Measurements from ENCODE around the gene FAM135A.
"Not testable (repeated sequence)": the region's sequence is repeated elsewhere in the genome, so short reads cannot be mapped to it uniquely, and the experiment has no call there.

The FAM135A gene

GRCh38 chr6:70413992-70414494 lies 735 bp downstream of the FAM135A start:
- Histone ChIP-seq H3K36me3 (ENCODE audit: insufficient read depth, low read length) (peaks cover 5% of the 10 kb centered on the region; the same call in 1 of the 2 replicates), H3K9ac (ENCODE audit: low read depth, low read length) (peak overlapping the region; percentile 98), H3K4me1 (ENCODE audit: insufficient read depth, low read length) (0 out of 2 replicates have a peak, but pooled peaks cover 4% of the 10 kb centered on the region), H3K9me3 (ENCODE audit: control insufficient read depth, insufficient read depth, low read length) (no peaks in the 10 kb centered on the region; the same call in 1 of the 2 replicates)

GRCh38 chr6:70414813-70415212 lies 1.5 kb downstream of the FAM135A start:
- Histone ChIP-seq H3K36me3 (ENCODE audit: insufficient read depth, low read length) (peaks cover 5% of the 10 kb centered on the region; the same call in 1 of the 2 replicates), H3K9me3 (ENCODE audit: control insufficient read depth, insufficient read depth, low read length) (no peaks in the 10 kb centered on the region; the same call in 1 of the 2 replicates), H3K9ac (ENCODE audit: low read depth, low read length) (no peak overlapping the region), H3K4me1 (ENCODE audit: insufficient read depth, low read length) (0 out of 2 replicates have a peak, but pooled peaks cover 4% of the 10 kb centered on the region)

GRCh38 chr6:70415247-70415646 lies 1.9 kb downstream of the FAM135A start:
- H3K4me1 ChIP-seq (ENCODE audit: insufficient read depth, low read length) = 0 out of 2 replicates have a peak, but pooled peaks cover 4% of the 10 kb centered on the region
- H3K36me3 ChIP-seq (ENCODE audit: insufficient read depth, low read length) = peaks cover 5% of the 10 kb centered on the region; the same call in 1 of the 2 replicates
- H3K9me3 ChIP-seq (ENCODE audit: control insufficient read depth, insufficient read depth, low read length) = no peaks in the 10 kb centered on the region; the same call in 1 of the 2 replicates
- H3K9ac ChIP-seq (ENCODE audit: low read depth, low read length) = no peak overlapping the region

- H3K9me3 ChIP-seq (ENCODE audit: control insufficient read depth, insufficient read depth, low read length) = no peaks in the 10 kb centered on the region; the same call in 1 of the 2 replicates
- no peak overlapping the region for H3K9ac ChIP-seq (ENCODE audit: low read depth, low read length)
- 0 out of 2 replicates have a peak, but pooled peaks cover 4% of the 10 kb centered on the region for H3K4me1 ChIP-seq (ENCODE audit: insufficient read depth, low read length)
- H3K36me3 ChIP-seq (ENCODE audit: insufficient read depth, low read length) = peaks cover 5% of the 10 kb centered on the region; the same call in 1 of the 2 replicates
Measured at GRCh38 chr6:70415660-70416059, 2.4 kb downstream of the FAM135A start.

GRCh38 chr6:70421509-70421908 lies 8.2 kb downstream of the FAM135A start:
- H3K36me3 ChIP-seq (ENCODE audit: insufficient read depth, low read length) = peaks cover 5% of the 10 kb centered on the region; the same call in 1 of the 2 replicates
- no peak overlapping the region for H3K9ac ChIP-seq (ENCODE audit: low read depth, low read length)
- H3K9me3 ChIP-seq (ENCODE audit: control insufficient read depth, insufficient read depth, low read length) = no peaks in the 10 kb centered on the region; the same call in 1 of the 2 replicates
- H3K4me1 ChIP-seq (ENCODE audit: insufficient read depth, low read length) = no peaks in the 10 kb centered on the region

GRCh38 chr6:70423189-70424134 lies 10.2 kb downstream of the FAM135A start:
- no peaks in the 10 kb centered on the region for H3K4me1 ChIP-seq (ENCODE audit: insufficient read depth, low read length)
- no peak overlapping the region for H3K9ac ChIP-seq (ENCODE audit: low read depth, low read length)
- H3K36me3 ChIP-seq (ENCODE audit: insufficient read depth, low read length) = peaks cover 4% of the 10 kb centered on the region; the same call in 1 of the 2 replicates
- H3K9me3 ChIP-seq (ENCODE audit: control insufficient read depth, insufficient read depth, low read length) = no peaks in the 10 kb centered on the region; the same call in 1 of the 2 replicates

GRCh38 chr6:70424291-70424690 lies 11.0 kb downstream of the FAM135A start:
- Histone ChIP-seq H3K9ac (ENCODE audit: low read depth, low read length) (no peak overlapping the region), H3K9me3 (ENCODE audit: control insufficient read depth, insufficient read depth, low read length) (no peaks in the 10 kb centered on the region), H3K4me1 (ENCODE audit: insufficient read depth, low read length) (no peaks in the 10 kb centered on the region), H3K36me3 (ENCODE audit: insufficient read depth, low read length) (no peaks in the 10 kb centered on the region)

- Histone ChIP-seq H3K9ac (ENCODE audit: low read depth, low read length) (no peak overlapping the region), H3K36me3 (ENCODE audit: insufficient read depth, low read length) (0 out of 2 replicates have a peak, but pooled peaks cover 1% of the 10 kb centered on the region), H3K9me3 (ENCODE audit: control insufficient read depth, insufficient read depth, low read length) (no peaks in the 10 kb centered on the region), H3K4me1 (ENCODE audit: insufficient read depth, low read length) (no peaks in the 10 kb centered on the region)
Measured at GRCh38 chr6:70436320-70436719, 23.0 kb downstream of the FAM135A start.

GRCh38 chr6:70445001-70445400 lies 31.7 kb downstream of the FAM135A start:
- Histone ChIP-seq H3K36me3 (ENCODE audit: insufficient read depth, low read length) (peaks cover 10% of the 10 kb centered on the region; the same call in 1 of the 2 replicates), H3K9ac (ENCODE audit: low read depth, low read length) (no peak overlapping the region), H3K4me1 (ENCODE audit: insufficient read depth, low read length) (no peaks in the 10 kb centered on the region), H3K9me3 (ENCODE audit: control insufficient read depth, insufficient read depth, low read length) (no peaks in the 10 kb centered on the region)

GRCh38 chr6:70447343-70448070 lies 34.2 kb downstream of the FAM135A start:
- not testable (repeated sequence) for H3K9ac ChIP-seq (ENCODE audit: low read depth, low read length); H3K36me3 ChIP-seq (ENCODE audit: insufficient read depth, low read length); H3K4me1 ChIP-seq (ENCODE audit: insufficient read depth, low read length); H3K9me3 ChIP-seq (ENCODE audit: control insufficient read depth, insufficient read depth, low read length)

- H3K9me3 ChIP-seq (ENCODE audit: control insufficient read depth, insufficient read depth, low read length); H3K9ac ChIP-seq (ENCODE audit: low read depth, low read length); H3K4me1 ChIP-seq (ENCODE audit: insufficient read depth, low read length); H3K36me3 ChIP-seq (ENCODE audit: insufficient read depth, low read length): not testable (repeated sequence)
Measured at GRCh38 chr6:70453899-70454298, 40.6 kb downstream of the FAM135A start.

GRCh38 chr6:70456735-70457134 lies 43.4 kb downstream of the FAM135A start:
- H3K9ac ChIP-seq (ENCODE audit: low read depth, low read length) = no peak overlapping the region
- H3K36me3 ChIP-seq (ENCODE audit: insufficient read depth, low read length) = no peaks in the 10 kb centered on the region
- H3K9me3 ChIP-seq (ENCODE audit: control insufficient read depth, insufficient read depth, low read length) = no peaks in the 10 kb centered on the region
- no peaks in the 10 kb centered on the region for H3K4me1 ChIP-seq (ENCODE audit: insufficient read depth, low read length)

GRCh38 chr6:70459235-70459634 lies 45.9 kb downstream of the FAM135A start:
- Histone ChIP-seq H3K9me3 (ENCODE audit: control insufficient read depth, insufficient read depth, low read length) (no peaks in the 10 kb centered on the region), H3K9ac (ENCODE audit: low read depth, low read length) (no peak overlapping the region), H3K4me1 (ENCODE audit: insufficient read depth, low read length) (no peaks in the 10 kb centered on the region), H3K36me3 (ENCODE audit: insufficient read depth, low read length) (no peaks in the 10 kb centered on the region; the same call in 1 of the 2 replicates)

- H3K4me1 ChIP-seq (ENCODE audit: insufficient read depth, low read length); H3K9ac ChIP-seq (ENCODE audit: low read depth, low read length); H3K36me3 ChIP-seq (ENCODE audit: insufficient read depth, low read length); H3K9me3 ChIP-seq (ENCODE audit: control insufficient read depth, insufficient read depth, low read length): not testable (repeated sequence)
Measured at GRCh38 chr6:70459699-70460098, 46.4 kb downstream of the FAM135A start.

All from ES-I3 (cell line).